ENCODE measurements around the gene LCA5L.

DNA sequence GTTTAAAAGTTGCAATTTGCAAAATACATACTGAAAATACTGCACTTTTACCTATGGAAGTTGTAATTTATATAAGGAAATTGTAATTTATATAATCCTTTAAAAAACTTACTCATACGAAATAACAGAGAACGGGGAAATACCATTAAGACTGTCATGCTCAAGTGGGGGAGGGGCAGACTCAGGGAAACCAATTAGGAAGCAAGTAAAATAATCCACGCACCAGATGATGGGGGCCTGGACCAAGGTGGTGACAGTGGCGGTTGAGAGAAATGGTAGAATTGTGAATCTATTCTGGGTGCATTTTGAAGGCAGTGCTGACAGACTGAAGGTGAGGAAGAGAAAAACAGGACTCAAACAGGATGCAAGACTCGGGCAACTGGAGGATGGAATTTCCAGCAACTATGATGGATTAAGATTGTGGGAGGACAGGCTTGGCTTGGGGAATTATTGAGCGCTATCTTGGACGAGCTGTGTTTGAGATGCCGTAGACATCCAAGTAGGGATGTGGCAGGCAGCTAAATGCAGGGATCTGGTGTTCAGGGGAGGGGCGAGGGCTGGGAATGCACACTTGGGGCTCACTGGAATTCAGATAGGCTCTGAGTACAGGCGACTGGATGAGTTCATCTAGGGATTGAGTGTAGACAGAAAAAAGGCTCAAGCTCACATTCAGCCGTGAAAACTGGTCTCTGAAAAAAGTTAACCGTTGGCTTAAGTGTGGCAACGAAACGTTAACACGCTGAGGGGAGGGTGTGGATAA, 977 bp downstream of the LCA5L start:
- no peak for TF ChIP-seq MXI1 (conservative IDR thresholded peaks at IDR 0.05; ENCODE audit: poor library complexity, severe bottlenecking)
- TF ChIP-seq TAF1 (IDR thresholded peaks at IDR 0.05; ENCODE audit: low read depth) = no peak
- TF ChIP-seq RAD21 (conservative IDR thresholded peaks at IDR 0.05) = no peak

Measured in neural cell (in vitro differentiated cells).